GM21723 (cell line): Measurements from ENCODE around the gene CNOT10.
A peak's percentile ranks its signal among the peaks of the same experiment; 100 is the strongest.
"Not testable (repeated sequence)": the region's sequence is repeated elsewhere in the genome, so short reads cannot be mapped to it uniquely, and the experiment has no call there.

Experiments
- ATAC-seq: cut with Tn5 transposase; IDR thresholded peaks from one replicate; pipeline ENCODE4 v1.9.1; 2021; ENCODE audit warnings: mild to moderate bottlenecking, moderate library complexity; ENCODE audit not compliant: unreplicated experiment

The CNOT10 gene

GRCh38 chr3:32751377-32751776, 66.4 kb downstream of the CNOT10 start:
- no peak for ATAC-seq

DNA sequence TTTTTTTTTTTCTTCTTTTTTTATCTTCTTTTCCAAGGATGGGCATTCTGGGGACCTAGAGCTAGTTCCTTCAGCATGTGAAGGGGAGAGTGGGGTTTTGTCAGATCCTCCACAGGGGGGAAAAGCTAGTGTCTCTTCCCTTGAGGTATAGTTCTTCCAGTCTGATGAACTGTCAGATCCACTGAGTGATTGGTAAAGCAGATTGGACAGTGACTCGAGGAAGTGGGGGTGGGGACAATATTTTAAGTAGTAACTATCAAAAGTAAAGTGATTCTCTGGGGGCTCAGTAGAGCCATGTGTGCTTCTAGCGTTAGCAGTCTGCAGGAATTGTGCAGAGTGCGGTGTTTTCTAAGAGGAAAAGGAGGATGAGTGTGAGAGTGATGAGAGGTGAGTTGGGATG, 70.8 kb downstream of the CNOT10 start:
- no peak for ATAC-seq

DNA sequence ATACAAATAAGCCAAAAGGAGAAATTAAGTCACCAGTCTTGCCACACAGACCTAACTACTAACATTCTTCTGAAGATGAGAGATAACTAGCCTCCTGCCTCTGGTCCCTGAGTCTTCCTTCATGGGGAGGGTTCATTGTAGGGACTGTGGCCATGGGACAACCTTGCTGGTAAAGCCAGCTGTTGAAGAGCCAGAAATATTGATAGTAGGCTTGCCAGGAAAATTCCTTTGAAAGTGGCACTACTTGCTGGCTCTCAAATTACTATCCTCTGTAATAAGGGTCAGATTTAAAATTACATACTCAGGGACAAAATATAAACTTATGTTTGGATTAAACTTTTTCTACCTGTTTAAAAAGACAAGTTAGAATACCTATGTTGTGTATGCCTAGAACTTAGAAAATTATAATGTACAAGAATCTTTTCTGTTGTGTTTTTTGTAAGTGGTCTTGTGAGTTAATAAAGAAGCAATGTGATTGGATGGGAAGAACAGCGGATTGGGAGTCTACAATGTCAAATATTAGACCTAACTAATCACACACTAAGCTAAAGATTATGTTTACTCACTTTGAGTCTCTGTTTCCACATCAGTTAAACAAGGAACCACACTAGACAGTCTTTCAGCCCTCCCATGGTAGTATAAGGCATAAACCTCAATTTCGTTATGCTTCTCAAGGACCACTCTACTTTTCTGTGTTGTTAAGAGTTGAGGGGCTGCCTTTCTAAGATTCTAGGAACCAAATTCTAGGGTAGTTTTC, 72.8 kb downstream of the CNOT10 start:
- no peak for ATAC-seq

- no peak for ATAC-seq
Observed at GRCh38 chr3:32758375-32758753, 73.4 kb downstream of the CNOT10 start.

DNA sequence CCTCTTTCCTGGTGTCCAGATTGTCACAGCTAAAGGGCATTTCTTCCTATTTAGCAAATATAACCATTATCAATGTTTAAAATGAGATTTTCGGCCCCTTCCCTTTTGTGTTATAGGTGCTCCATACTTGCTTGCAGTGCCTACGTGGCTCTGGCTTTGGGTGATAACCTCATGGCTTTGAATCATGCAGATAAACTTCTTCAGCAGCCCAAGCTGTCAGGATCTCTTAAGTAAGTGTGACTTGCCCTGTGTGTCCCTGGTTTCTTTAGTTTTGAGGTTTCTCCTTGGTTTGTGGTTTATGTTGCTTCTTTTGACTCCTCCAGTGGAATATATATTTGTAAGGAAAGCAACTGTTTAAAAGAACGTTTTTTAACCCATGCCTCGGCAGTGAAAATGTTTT, 74.4 kb downstream of the CNOT10 start:
- ATAC-seq = no peak

- ATAC-seq = no peak
Observed at GRCh38 chr3:32764481-32764880, 79.5 kb downstream of the CNOT10 start.

- no peak for ATAC-seq
Observed at GRCh38 chr3:32778389-32778788, 93.4 kb downstream of the CNOT10 start.

- ATAC-seq = no peak
Observed at GRCh38 chr3:32780071-32780734, 95.2 kb downstream of the CNOT10 start.

DNA sequence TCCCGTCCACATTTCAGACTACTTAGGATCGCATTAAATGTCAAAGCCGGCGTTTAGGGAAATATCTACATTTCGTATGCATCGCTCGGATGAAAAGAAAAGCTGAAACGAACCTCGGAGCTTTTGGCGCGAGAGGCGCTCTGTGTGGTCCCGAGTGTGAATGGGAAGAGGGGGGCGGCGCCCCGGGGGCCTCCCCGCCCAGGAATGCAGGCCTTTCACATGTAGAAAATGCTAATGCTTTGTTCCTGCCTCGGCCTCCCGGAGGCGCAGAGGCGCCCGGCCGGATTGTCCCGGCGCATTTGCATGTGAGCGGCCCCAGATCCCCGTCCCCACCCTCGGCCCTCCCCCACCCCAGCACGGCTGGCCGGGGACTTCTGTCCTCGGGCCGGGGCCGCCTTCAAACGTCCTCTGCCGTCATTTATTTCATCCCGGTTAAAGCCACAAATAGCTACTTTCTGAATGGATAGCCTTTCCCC, 95.8 kb downstream of the CNOT10 start:
- peak; percentile 44 for ATAC-seq

- ATAC-seq = peak; percentile 96
Observed at GRCh38 chr3:32781211-32781968, 96.4 kb downstream of the CNOT10 start.

GRCh38 chr3:32781969-32782270, 96.9 kb downstream of the CNOT10 start:
- ATAC-seq = not testable (repeated sequence)

DNA sequence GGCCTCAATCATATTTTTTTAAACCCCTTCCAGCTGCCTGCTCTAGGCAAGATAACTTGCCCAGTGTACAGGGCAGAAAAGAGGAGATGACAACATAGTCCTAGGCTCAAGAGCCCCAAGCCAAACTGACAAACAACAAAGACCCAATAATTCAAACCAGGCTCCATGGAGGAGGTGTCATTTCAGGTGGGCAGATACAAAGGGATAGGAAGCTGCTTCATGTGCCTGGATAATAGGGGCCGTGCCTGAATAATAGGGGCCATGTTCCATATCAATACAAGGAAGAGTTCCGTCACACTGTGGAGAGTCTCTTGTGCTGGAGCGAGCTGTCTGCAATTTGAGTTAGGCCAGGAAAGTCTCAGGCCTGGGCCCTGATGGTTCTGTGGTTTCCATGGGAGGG, 97.4 kb downstream of the CNOT10 start:
- no peak for ATAC-seq

- ATAC-seq = no peak
Observed at GRCh38 chr3:32791833-32792232, 106.8 kb downstream of the CNOT10 start.

DNA sequence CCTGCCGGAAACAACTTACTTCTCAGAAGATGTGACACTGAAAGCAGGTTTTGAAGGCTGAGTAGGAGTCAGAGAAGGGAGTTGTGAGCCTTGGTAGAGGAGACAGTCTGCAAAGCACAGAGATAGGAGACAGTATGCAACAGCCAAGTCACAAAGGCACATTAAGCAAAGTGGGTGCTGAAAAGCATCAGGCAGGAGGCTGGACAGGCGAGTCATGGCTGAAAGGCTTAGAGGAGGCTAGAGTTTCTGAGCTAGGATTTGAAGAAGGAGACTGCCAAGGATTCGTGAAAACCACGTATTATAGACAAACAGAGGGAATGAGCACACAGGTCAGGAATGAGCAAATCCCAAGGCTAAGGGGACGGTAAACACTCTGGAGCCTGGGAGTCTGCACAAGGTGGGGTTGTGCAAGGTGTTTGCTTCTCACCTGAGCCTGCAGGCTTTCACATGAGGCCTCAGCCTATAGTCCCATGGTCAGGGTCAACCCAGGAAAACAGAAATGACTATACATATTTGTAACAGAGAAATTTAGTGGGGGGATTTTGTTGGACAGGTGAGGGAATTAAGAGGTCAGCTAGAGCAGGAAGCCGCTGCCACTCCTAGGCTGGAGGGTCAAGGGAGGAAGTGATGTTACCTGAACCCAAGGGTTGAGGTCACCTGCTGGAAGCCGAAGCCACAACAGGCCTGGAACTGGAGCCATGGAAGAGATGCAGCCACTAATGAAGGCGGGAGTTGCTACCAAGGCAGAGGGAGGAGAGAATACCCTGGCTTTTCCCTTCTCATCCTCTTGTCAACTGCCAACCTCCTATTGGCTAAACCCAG, 109.7 kb downstream of the CNOT10 start:
- ATAC-seq = no peak

DNA sequence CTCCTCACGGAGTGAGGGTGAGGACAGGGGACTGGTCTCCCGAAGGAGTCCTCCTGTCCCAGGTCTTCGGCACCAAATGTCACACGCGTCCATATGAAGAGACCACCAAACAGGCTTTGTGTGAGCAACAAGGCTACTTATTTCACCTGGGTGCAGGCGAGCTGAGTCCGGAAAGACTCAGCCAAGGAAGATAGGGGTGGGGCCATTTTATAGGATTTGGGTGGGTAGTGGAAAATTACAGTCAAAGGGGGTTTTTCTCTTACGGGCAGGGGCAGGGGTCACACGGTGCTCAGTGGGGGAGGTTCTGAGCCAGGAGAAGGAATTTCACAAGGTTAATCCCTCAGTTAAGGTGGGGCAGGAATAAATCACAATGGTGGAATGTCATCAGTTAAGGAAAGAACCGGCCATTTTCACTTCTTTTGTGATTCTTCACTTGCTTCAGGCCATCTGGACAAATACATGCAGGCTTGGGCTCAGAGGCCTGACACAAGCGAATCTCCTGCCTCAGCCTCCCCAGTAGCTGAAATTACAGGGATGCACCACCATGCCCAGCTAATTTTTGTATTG, 111.5 kb downstream of the CNOT10 start:
- ATAC-seq = not testable (repeated sequence)

DNA sequence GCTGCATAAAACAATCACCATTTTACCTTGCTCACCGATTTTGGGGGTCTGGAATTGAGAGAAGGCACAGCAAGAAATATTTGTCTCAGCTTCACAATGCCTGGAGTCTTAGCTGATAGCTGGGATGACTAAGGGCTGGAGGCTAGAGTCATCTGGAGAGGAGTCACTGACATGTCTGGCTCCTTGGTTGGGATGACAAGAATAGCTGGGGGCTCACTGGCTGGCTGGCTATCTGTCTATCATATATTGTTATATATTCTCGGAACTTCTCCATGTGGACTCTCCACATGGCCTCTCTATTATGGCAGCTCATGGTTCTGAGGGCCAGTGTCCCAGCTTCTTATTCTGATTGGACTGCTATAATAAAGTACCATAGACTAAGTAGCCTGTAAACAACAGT, 112.8 kb downstream of the CNOT10 start:
- no peak for ATAC-seq

- not testable (repeated sequence) for ATAC-seq
Observed at GRCh38 chr3:32801440-32801839, 116.5 kb downstream of the CNOT10 start.

DNA sequence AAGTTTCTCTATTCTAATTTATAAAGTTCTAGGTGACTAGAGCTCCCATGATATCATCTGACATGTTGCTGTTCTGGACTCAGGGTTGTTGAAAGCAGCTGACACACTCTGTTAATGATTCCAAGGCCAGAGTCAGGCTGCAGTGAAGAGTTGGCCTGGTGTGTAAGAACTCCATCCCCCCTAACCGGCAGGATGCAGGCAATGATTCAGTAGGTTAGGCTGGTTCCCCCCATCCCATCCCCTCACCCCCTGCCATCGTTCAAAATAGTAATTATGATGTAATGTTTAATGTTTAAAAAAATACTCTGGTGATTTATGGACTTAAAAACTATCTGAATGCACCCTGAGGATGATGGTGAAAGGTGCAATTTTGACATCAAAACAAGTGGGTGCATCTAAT, 128.2 kb downstream of the CNOT10 start:
- ATAC-seq = no peak

DNA sequence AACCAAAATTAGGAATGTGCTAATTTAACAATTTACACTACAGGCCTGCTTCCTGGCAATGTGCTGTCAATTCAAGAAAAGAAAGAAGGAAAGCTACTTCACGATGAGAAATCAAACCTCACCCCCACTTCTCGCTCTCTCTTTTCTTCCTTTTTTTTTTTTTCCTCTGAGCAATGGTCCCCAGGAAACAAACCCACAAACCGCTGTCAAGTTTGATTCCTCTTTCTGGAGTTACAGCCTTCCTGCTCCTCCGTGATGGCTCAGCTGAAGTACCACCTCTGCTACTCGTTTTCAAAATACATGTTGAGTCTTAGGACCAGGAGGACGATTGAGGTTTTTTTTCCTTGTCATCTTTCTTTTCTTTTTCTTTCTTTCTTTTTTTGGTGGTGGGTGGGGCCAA, 129.4 kb downstream of the CNOT10 start:
- ATAC-seq = no peak

- ATAC-seq = no peak
Observed at GRCh38 chr3:32815841-32816438, 131.0 kb downstream of the CNOT10 start.
